Left colon (tissue), 2 donors: ENCODE measurements around the gene PLEKHM1. TPM values are rescaled to one million over a fixed set of nuclear protein-coding genes. Genes with fewer than 3 reads are reported as not detected.

Source experiments
- ATAC-seq: fragments of 200-7000 bp; cut with Tn5 transposase; one replicate; pipeline ENCODE4 v1.9.1; 2020; ENCODE audit warnings: mild to moderate bottlenecking, moderate library complexity
- DNase-seq, 2 donors: peaks; one replicate each; pipeline ENCODE4 v3.0.0-alpha.2; 2020
- intact Hi-C, 2 donors: fragments of 100-400 bp; cut with DNase I in 1 of 2; cut with micrococcal nuclease in 1 of 2; formaldehyde crosslinking; loops; one replicate each; pipeline versions ENCODE4 v1.11.2 to v1.14.0; 2022; cut with DNase I, micrococcal nuclease
- total RNA-seq, 2 donors: library from RNA; stranded (reverse); fragmentation: NEBNext Ultra II Directional; extraction: Animal tissue kit (Norgen Biotek cat#: 25700); gene quantifications; one replicate each; pipeline ENCODE4 v1.2.1, GENCODE V29; 2021
- donor health status: DM: no; HTN: no; CAD: no.
- donor health status: DM: yes; HTN: yes; CAD: no.

The PLEKHM1 gene
- total RNA-seq, 2 donors from 2014 or later, result 56.9 to 73.7 TPM

DNA sequence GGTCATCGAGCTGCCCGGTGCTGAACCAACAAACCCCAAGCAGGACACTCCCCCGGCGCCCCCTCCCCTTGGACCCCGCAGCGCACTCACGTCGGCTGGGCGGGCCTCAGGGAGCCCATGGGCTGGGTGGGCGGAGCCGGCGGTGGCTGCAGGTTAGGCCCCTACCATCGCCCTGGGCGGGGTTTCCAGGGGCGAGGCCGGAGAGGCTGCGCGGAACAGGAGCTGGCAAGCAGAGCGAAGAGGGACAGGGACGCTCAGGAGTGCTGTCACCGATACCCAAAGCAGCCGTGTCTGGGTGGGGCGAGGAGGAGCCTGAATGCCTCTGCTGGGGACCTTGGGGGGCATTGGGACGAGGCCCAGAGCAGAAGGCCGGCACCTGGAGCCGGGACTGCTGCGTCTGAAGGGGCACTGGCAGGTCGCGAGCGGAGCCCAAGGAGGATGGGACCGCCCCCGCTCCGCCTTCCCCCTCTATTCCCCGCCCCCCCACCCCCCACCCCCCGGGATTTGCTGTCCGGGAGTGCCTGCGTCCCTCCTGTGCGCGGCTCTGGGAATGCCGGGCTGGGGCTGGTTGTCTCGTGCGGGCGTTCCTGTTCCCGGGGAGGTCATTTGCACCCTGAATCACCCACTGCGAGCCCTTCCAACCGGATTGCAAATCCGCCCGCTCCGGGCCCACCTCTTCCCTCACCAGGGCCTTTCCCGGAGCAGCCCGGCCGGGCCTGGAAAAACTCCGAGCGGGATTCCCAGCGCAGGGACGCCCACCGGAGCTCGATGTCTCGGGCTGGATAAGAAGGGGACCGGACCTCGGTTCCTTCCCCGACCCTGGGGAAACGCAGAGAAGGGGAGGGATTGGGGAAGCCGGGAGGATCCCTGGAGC, 58.8 kb downstream of the PLEKHM1 start:
- ATAC-seq (peak; percentile 76), DNase-seq (peak; percentile 96 to 98)
- intact Hi-C loops, result no loop called here

DNA sequence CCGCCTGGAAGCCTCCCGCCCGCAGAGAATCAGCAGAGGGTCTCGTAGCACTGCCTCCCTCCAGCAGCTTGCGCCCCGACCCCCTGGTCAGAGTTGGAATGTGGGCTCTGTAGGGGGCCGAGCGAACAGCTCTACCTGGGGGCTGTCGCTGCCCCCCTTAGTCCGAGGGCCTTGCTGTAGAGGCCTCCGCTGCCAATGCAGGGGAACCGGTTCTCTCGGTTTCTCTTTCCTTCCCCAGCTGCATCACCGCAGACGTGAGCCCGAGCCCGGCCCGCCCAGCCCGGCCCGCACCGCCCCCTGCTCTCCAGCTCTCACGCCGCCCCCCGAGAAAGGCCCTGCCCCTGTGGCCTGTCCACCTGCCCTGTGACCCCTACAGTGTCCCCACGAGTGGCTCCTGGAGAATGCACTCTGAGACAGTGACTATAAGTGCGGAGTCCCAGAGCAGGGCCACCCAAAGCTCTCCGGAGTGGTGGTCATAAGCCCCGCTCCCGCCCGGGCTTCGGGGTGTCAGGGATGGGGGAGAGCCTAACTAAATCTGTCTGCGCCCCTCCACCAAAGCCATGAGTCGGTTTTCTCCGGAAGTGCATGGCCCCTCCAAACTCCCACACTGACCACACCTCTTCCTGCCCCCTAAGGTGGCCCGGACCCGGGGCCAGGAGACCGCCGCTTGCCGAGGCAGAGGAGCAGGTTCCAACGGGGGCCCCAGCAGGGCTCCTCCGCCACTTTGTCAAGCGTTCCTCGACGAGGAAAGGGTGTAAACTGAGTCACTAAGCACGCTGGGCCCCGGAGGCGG, 59.6 kb downstream of the PLEKHM1 start:
- peak; percentile 41 for ATAC-seq
- peak; percentile 83 to 84 for DNase-seq
- intact Hi-C loops, result no loop called here

DNA sequence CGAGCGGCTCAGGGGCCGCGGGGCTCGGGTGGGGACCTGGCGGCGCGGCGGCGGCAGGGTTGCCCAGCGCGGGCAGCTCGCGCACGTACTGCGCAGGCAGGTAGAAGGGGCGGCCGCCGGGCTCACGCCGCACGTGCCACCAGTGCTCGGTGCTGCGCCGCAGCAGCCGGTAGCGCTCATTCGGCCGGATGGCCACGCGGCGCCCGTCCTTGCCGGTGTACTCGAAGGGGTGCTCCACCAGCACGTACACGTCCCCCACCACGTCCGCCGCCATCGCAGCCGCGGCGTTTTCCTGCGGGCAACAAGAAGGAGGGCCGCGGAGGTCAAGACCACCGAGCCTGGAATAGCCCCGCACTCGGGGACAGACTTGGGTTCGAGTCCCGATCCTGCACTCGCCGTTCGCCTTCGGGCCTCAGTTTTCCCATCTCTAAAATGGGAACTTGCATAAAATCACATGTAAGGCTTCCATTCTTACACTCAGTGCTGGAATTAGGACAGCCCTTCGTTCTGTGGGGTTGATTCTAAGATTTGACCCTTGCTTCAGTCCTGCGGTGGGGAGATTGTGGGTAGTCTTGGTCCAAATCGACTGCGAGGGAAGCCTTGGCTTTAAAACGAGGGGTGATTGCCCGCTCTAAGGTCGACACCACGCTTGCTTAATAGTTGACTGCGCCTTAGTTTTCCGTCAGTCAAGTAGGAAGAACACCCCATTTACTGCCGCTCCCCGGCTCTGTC, 60.3 kb downstream of the PLEKHM1 start:
- peak; percentile 20 to 27 for DNase-seq
- no peak for ATAC-seq
- intact Hi-C loops, result no loop called here

DNA sequence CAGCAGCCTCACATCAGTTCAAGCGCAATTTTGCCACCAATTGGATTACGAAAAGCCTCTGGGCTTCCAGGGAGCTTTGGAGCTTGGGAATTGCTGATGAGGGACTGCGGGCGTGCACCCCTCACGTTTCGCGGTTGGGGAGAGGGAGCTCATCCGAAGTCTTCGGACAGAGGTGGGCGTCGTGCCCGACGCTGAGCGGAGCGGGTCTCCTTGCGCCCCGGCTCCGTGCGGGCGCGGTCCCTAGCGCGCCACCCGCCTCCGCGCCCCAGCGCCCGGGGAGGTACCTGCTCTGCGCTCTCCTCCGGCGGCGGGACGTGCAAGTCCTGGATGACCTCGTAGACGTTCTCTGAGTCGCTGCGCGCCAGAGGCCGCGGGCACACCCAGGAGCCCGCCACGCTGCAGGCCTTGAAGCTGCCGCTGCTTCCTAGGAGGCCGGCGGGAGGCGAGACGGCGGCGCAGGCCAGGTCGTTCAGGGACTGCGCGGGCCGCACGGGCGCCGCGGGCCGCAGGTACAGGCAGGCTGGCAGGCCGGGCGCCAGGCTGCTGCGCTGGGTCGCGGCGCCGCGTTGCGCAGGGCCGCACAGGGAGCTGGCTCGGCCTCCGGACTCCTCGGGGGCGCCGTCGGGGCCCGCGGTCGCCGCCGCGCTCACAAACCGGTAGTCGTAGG, 61.0 kb downstream of the PLEKHM1 start:
- ATAC-seq, result no peak
- intact Hi-C loops, result no loop called here
- DNase-seq, result peak in 1 of 2 donors; percentile 27

- ATAC-seq, result no peak
- peak in 1 of 2 donors; percentile 42 for DNase-seq
- intact Hi-C loops, result no loop called here
These were observed 61.6 kb downstream of the PLEKHM1 start for GRCh38 chr17:45428931-45429338.

DNA sequence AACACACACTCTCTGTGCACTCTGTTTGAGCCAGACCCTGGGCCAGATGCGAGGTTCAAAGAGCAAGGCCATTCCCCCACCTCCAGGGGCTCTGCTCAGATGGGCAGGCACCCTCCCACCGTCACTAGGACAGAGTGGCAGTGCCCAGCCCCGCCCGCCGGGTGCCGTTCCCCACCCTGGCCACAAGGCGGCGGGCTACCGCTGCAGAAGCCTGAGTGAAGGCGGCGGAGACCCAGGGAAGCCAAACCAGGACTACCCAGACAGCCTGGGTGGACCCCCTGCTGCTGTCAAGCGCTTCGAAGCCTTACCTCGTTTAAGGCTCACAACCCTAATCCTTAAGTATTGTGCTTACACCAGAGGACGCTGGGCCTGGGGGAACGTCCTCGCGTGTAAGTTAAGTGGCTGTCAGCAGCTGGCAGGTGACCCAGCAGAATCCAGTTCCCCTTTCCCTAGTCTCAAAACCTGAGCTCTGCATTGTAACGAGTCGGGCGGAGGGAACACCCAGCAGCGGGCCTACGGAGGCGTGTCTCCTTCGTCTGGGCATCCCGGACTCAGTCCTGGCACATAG, 62.4 kb downstream of the PLEKHM1 start:
- intact Hi-C loops, result no loop called here
- ATAC-seq (peak; percentile 7), DNase-seq (peak; percentile 68 to 78)

- intact Hi-C loops, result no loop called here
- DNase-seq (peak in 1 of 2 donors; percentile 23), ATAC-seq (no peak)
These were observed 63.2 kb downstream of the PLEKHM1 start for GRCh38 chr17:45427181-45427835.

- intact Hi-C loops, result no loop called here
- DNase-seq (no peak), ATAC-seq (no peak)
These were observed 64.0 kb downstream of the PLEKHM1 start for GRCh38 chr17:45426561-45426960.

DNA sequence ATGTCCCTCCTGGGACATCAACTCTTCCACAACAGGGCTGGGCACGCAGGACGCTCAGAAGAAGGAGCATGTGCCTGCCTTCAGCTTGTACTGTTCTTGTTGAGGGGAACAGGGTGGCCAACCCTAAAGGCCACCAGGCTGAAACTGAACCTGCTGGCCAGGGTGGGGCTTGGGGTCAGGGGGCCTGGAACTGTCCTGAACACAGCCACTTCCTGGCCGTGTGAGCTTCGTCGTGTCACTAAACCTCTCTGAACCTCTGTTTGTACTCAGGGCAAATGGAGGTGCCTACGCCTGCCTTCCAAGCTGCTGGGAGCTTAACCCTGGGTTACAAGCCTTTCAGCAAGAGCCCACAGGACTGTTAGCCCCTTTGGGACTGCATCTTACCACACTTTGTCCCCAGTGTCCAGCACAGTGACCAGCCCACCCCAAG, 64.5 kb downstream of the PLEKHM1 start:
- DNase-seq (no peak), ATAC-seq (no peak)
- intact Hi-C loops, result no loop called here

GRCh38 chr17:45425125-45425983, 65.2 kb downstream of the PLEKHM1 start:
- peak; percentile 90 to 95 for DNase-seq
- intact Hi-C loops, result no loop called here
- peak; percentile 82 for ATAC-seq

GRCh38 chr17:45424769-45425124, 65.8 kb downstream of the PLEKHM1 start:
- intact Hi-C loops, result no loop called here
- ATAC-seq (peak; percentile 3), DNase-seq (no peak)

DNA sequence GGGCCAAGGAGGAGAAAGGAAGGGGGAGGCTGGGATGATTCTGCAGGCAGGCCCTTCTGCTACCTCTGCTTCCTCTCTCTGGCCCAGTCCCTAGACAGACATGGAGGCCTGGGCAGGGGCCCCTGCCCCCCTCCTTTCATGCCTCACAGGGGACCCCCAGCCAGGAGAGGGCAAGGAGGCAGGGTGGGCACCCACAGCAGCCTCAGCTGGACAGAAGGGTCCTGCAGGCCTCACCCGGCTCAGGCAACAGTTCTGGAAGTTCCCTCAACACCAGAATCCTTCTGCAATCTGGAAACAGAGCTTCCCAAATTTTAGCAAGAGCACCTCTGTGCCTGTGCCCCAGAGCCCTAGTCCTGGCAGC, 66.6 kb downstream of the PLEKHM1 start:
- DNase-seq (peak in 1 of 2 donors; percentile 34), ATAC-seq (no peak)
- intact Hi-C loops, result no loop called here

DNA sequence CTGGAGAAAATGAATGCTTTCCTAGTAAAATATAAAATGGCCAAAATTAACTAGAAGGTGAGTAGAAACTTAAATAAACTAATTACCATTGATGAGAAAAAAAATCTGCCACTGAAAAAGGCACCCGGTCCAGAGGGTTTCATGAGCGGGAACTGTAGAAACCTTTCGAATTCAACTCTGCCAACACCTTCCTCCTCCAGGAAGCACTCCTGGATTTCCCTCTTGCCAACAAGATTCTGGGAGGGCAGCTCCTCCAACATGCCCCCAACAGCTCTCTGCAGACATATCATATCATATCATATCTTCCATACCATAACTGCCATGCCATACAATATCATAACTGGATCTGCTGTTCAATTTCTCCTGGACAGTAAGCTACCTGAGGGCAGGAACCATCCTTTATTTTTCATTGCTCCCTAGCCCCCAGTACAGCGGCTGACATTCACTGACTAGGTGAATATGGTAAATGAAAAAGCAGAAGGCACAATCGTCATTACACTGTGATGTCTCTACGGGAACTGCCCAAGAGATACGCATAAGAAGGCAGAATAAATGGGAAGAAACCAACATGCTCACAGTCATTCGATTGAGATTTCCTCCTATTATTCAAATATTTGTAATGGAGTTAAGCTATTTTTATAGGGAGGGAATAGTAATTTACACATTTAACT, 67.1 kb downstream of the PLEKHM1 start:
- ATAC-seq, result no peak
- intact Hi-C loops, result no loop called here
- no peak for DNase-seq

- DNase-seq (peak in 1 of 2 donors; percentile 64), ATAC-seq (peak; percentile 57)
- intact Hi-C loops, result no loop called here
These were observed 75.3 kb downstream of the PLEKHM1 start for GRCh38 chr17:45414990-45415881.

- intact Hi-C loops, result no loop called here
- DNase-seq (peak; percentile 90 to 95), ATAC-seq (peak; percentile 75)
These were observed 77.0 kb downstream of the PLEKHM1 start for GRCh38 chr17:45413498-45413923.
